Measurements from ENCODE around the gene AKT1.

AKT1 gene

GRCh38 chr14:104721505-104722431 is 73.8 kb downstream of the AKT1 start:
- DNase-seq, result no peak
